Sigmoid colon (tissue), 7 donors: ENCODE measurements around the gene HIF3A. TPM values are rescaled to one million over a fixed set of nuclear protein-coding genes. Genes with fewer than 3 reads are reported as not detected.

Experiments used
- DNase-seq: peaks from one replicate; pipeline ENCODE4 v3.0.0-alpha.2; 2019
- H3K27ac ChIP-seq, 4 donors: fragments of 200-600 bp; sonication (generic); one replicate each; pipeline ENCODE4 v1.5.1; 2016 to 2019; ENCODE audit warnings: mild to moderate bottlenecking in 1 of 4
- H3K27me3 ChIP-seq, 3 donors: fragments of 200-600 bp; sonication (generic); one replicate each; pipeline ENCODE4 v1.5.1; 2019; ENCODE audit warnings: mild to moderate bottlenecking in 1 of 3
- H3K36me3 ChIP-seq, 4 donors: fragments of 200-600 bp; sonication (generic); one replicate each; pipeline ENCODE4 v1.5.1; 2016 to 2019
- H3K4me1 ChIP-seq, 4 donors: fragments of 200-600 bp; sonication (generic); one replicate each; pipeline ENCODE4 v1.5.1; 2017 to 2019
- H3K4me3 ChIP-seq, 4 donors: fragments of 200-600 bp; sonication (generic); one replicate each; pipeline ENCODE4 v1.5.1; 2017 to 2019; ENCODE audit warnings: mild to moderate bottlenecking in 2 of 4, moderate library complexity in 1 of 4
- H3K9me3 ChIP-seq, 4 donors: fragments of 200-600 bp in 3 of 4; sonication (generic) in 3 of 4; one replicate each; pipeline versions ENCODE4 v1.5.1 to v1.6.1; 2013 to 2019
- EP300 ChIP-seq, 4 donors: sonication (generic); formaldehyde crosslinking; IDR thresholded peaks; one replicate each; pipeline ENCODE4 v1.6.1; 2017; ENCODE audit warnings: antibody characterized with exemption in 4 of 4
- POLR2A ChIP-seq, 2 donors: fragments of 450-650 bp; IDR thresholded peaks; one replicate each; pipeline ENCODE4 v1.6.1; 2016; ENCODE audit warnings: antibody characterized with exemption in 2 of 2, mild to moderate bottlenecking in 2 of 2, moderate library complexity in 2 of 2
- POLR2AphosphoS5 ChIP-seq, 4 donors: sonication (generic); formaldehyde crosslinking; IDR thresholded peaks; one replicate each; pipeline ENCODE4 v1.6.1; 2017; ENCODE audit warnings: antibody characterized with exemption in 4 of 4
- WGBS, 2 donors: extraction: QIAGEN DNeasy Blood & Tissue Kit; methylation state at CpG; one replicate each; pipeline ENCODE4 v1.1.7; 2013; 5-methylcytosine and 5-hydroxymethylcytosine counted together
- intact Hi-C: fragments of 100-400 bp; cut with DNase I; formaldehyde crosslinking; loops from one replicate; pipeline ENCODE4 v1.15.1; 2023
- polyA plus RNA-seq, 3 donors: library from polyadenylated mRNA; stranded (reverse); fragments of 200-250 nt; gene quantifications; one replicate each; pipeline ENCODE4 v1.2.3, GENCODE V29; 2013
- total RNA-seq, 4 donors: library from RNA; depleted of rRNA; stranded (reverse); fragments of >200 nt; gene quantifications; one replicate each; pipeline ENCODE4 v1.1.0, GENCODE V29; 2016
- TF ChIP-seq, protein P1 (sequence below), 4 experiments: fragments of 450-650 bp in 3 of 4; fragments of 200-600 bp in 1 of 4; IDR thresholded peaks; one replicate each; pipeline ENCODE4 v1.5.1; 2016 to 2019; ENCODE audit warnings: antibody characterized with exemption in 4 of 4, mild to moderate bottlenecking in 3 of 4, moderate library complexity in 2 of 4
- donor health status: healthy with polysubstance abuse.
- donor health status: Bipolar disorder and iron deficiency.
- donor health status: healthy.

HIF3A gene
- total and polyA plus RNA-seq, 7 donors, result 1.8 to 310 (median 63.0) TPM

DNA sequence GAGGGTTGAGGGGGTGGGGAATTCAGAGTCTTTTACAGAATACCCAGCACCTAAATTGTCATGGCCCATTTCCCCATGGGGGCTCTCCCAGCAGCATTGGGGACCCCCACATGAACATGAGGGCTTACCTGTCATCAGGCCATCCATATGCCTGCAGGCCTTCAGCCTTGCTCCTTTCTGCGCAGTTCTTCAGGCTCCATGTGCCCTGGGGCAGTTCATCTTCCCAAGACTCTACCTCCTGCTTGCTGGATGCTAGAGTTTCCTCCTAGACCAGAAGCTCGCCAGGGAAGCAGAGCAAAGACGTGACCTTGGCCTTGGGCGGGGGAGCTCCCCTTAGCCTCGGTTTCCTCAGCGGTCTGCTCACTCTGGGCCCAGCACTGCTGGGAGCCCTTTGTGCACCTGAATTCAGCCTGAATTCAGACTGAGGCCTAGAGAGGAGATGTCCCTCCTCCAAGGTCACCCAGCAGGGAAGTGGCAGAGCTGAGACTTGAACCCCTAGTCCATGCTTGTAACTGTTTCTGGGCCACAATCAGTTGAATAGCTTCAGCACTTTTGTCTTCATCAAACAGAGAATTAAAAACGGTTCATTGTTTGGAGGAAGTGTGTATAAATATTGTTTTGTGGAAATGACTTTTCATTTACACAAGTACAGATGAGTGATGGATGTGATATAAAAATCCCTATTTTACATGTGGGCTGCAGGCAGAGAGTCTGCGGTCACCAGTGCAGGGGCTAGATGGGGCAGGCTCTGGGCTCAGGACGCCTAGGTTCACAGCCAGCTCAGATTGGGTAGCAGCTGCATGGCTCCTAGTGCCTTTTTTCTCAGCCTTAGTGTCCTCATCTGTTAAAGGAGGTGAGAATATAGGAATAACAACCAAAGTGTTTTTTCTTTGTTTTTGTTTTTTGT is 59.6 kb downstream of the HIF3A start:
- Histone ChIP-seq H3K4me1 (peaks cover 0 to 10% (median 7%) of the 10 kb centered on the region in 4 donors), H3K27me3 (no peaks in the 10 kb centered on the region), H3K27ac (no peak overlapping the region), H3K4me3 (no peak overlapping the region), H3K36me3 (peaks cover 9 to 53% (median 29%) of the 10 kb centered on the region in 4 donors), H3K9me3 (no peaks in the 10 kb centered on the region)
- TF ChIP-seq EP300 (IDR thresholded peaks at IDR 0.05) (no peak), POLR2AphosphoS5 (IDR thresholded peaks at IDR 0.05) (no peak), POLR2A (IDR thresholded peaks at IDR 0.05) (no peak)
- TF ChIP-seq, protein P1, sequence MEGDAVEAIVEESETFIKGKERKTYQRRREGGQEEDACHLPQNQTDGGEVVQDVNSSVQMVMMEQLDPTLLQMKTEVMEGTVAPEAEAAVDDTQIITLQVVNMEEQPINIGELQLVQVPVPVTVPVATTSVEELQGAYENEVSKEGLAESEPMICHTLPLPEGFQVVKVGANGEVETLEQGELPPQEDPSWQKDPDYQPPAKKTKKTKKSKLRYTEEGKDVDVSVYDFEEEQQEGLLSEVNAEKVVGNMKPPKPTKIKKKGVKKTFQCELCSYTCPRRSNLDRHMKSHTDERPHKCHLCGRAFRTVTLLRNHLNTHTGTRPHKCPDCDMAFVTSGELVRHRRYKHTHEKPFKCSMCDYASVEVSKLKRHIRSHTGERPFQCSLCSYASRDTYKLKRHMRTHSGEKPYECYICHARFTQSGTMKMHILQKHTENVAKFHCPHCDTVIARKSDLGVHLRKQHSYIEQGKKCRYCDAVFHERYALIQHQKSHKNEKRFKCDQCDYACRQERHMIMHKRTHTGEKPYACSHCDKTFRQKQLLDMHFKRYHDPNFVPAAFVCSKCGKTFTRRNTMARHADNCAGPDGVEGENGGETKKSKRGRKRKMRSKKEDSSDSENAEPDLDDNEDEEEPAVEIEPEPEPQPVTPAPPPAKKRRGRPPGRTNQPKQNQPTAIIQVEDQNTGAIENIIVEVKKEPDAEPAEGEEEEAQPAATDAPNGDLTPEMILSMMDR (IDR thresholded peaks at IDR 0.05), result no peak
- peak; percentile 41 for DNase-seq
- intact Hi-C loops, result no loop called here
- WGBS, 2 donors, result 85 to 88% methylated on average over 9 of the region's 9 CpGs

DNA sequence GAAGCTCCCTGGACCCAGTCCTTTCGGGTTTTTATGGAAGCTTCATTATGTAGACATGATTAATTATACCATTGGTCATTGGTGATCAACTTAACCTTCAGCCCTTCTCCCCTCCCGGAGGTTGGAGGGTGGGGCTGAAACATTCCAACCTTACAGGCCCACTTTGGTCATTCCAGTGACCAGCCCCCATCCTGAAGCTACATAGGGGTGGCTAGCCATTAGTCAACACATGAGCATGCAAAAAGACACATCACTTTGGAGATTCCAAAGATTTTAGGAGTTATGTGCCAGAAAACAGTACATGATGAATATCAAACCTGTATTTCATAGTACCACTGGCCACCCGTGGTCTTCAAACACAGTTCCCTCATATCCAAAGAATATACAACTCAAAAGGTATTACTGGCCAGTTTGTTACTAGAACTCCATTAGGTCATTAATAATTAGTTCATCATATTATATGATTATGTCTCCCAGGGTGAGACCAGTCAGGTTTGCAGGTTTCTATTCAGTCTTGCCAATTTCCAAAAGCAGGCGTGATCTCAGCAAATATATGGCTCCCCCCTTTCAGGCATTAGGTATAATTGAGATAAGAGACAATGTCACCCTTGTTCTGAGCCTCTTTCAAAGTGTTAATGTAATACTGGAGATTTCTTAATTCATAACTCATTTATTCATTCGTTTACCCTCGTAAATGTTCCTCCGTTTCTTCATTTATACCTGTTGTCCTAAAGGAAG is 61.2 kb downstream of the HIF3A start:
- DNase-seq, result peak; percentile 38
- no peaks in the 10 kb centered on the region for H3K4me1 ChIP-seq
- intact Hi-C loops, result no loop called here
- H3K27me3 ChIP-seq, result no peaks in the 10 kb centered on the region
- H3K9me3 ChIP-seq, result no peaks in the 10 kb centered on the region
- H3K27ac ChIP-seq, result no peak overlapping the region
- 50 to 78% methylated on average over 7 of the region's 7 CpGs for WGBS, 2 donors
- no peak overlapping the region for H3K4me3 ChIP-seq
- TF ChIP-seq, protein P1 (IDR thresholded peaks at IDR 0.05), result no peak
- H3K36me3 ChIP-seq, result peaks cover 9 to 53% (median 29%) of the 10 kb centered on the region in 4 donors

DNA sequence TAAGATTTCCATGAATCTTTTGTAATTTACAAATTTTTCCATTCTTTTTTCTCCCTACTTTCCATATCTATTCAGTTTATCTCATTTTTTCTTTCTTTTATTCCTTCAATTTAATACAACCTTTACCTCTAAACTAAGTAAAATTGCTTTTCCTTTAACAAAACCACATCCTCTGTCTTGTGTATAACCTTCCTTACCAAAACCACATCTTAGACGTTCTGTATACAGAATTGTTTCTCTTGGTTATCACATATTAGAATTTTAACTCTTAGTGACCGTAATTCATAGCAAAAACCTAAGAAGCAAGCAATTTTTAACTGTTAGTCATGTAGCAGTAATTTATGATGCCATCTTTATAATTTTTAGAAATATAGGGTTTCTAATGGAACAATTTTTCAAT is 65.1 kb downstream of the HIF3A start:
- H3K4me3 ChIP-seq, result no peak overlapping the region
- no peaks in the 10 kb centered on the region for H3K9me3 ChIP-seq
- intact Hi-C loops, result no loop called here
- 44 to 75% methylated on average over 2 of the region's 2 CpGs for WGBS, 2 donors
- H3K27me3 ChIP-seq, result no peaks in the 10 kb centered on the region
- peaks cover 0 to 45% (median 11%) of the 10 kb centered on the region in 4 donors for H3K36me3 ChIP-seq
- no peak for DNase-seq
- no peak overlapping the region for H3K27ac ChIP-seq
- TF ChIP-seq, protein P1 (IDR thresholded peaks at IDR 0.05), result no peak
- TF ChIP-seq POLR2A (IDR thresholded peaks at IDR 0.05) (no peak), POLR2AphosphoS5 (IDR thresholded peaks at IDR 0.05) (no peak), EP300 (IDR thresholded peaks at IDR 0.05) (no peak)
- no peaks in the 10 kb centered on the region for H3K4me1 ChIP-seq

DNA sequence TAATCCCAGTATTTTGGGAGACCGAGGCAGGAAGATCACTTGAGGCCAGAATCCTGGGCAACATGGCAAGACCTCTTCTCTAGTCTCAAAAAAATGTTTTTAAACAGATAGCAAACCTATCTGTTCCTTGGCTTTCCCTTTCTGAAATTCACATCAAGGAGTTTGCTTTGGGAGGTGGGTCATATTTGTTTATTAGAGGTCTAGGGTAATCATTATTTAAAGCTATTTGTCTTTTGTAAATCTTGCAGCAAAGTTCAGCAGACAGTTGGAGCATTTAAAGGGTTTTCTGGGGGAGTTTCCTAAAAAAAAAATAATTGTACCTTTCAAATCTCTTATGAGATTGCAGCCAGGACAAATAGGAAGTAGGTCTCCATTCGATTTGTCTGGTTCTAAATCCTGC is 67.5 kb downstream of the HIF3A start:
- H3K4me3 ChIP-seq, result no peak overlapping the region
- intact Hi-C loops, result no loop called here
- H3K27me3 ChIP-seq, result no peaks in the 10 kb centered on the region
- 90 to 96% methylated on average over 2 of the region's 2 CpGs for WGBS, 2 donors
- DNase-seq, result no peak
- H3K27ac ChIP-seq, result no peak overlapping the region
- no peaks in the 10 kb centered on the region for H3K9me3 ChIP-seq
- H3K36me3 ChIP-seq, result peaks cover 0 to 52% (median 11%) of the 10 kb centered on the region in 4 donors
- TF ChIP-seq, protein P1 (IDR thresholded peaks at IDR 0.05), result no peak
- no peaks in the 10 kb centered on the region for H3K4me1 ChIP-seq
